Pons (tissue), 1 donor: ENCODE data around the gene PRKG1.
"Not testable (repeated sequence)": the region's sequence is repeated elsewhere in the genome, so short reads cannot be mapped to it uniquely, and the experiment has no call there.

Experiments
- DNase-seq: peaks from one replicate; pipeline ENCODE4 v3.0.0-alpha.2; 2016; ENCODE audit warnings: low spot score

Gene PRKG1

DNA sequence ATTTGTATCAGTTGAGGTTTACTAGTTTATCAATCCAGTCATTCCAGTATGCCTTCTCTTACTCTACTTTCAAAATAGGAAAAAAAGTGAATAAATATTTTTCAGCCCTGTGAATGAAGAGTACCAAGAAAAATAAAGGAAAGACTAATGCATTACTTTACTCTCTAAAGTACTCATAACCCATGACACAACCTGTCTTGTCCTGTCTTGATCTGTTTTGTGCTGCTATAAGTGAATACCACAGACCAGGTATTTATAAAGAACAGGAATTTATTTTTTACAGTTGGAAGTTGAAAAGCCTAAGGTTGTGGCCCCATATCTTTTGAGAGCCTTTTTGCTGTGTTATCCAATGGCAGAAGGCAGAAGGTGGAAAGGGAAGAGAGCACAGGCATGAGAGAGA, 1045.2 kb downstream of the PRKG1 start:
- no peak for DNase-seq

DNA sequence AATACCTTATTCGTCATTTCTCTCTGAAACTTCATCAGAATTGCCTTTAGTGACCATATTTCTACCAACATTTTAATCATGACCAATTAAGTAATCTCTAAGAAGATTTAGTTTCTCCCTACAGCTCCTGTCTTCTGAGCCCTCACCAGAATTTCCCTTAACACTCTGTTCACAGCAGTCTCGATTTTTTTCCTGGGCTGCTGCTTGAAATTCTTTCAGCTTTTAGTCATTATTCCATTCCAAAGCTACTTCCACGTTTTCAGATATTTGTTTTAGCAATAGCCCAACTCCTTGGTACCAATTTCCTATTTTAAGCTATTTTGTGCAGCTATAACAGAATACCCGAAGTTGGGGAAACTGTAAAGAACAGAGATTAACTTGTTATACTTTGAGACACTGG, 1047.4 kb downstream of the PRKG1 start:
- no peak for DNase-seq

DNA sequence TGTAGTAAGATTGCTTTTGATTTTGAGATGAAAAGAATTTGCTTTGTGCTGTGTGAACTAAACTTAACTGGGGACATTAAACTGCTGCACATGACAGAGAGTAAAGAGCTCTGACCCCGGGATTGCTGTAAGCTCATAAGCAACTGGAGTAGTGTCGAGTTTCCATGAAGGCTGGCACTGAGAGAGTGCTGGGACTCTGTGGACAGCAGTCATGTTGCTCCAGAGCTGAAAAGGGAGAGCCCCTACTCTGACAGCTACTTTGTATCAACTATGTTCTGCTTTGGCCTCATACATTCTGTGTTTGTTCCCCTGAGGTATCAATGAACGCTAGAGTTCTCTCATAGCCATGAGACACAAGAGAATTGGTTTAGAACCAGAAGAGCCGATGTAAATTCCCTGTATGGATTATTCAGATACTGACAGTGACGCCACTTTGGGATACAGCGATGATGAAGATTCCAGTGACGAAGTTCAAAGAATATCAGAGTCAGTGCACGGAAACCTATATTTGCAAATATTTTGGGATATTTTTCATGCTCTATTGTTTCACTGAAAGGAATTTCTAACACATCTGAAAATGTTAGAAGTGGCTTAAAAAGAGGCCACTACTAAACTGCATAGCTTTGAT, 1053.9 kb downstream of the PRKG1 start:
- DNase-seq = no peak

DNA sequence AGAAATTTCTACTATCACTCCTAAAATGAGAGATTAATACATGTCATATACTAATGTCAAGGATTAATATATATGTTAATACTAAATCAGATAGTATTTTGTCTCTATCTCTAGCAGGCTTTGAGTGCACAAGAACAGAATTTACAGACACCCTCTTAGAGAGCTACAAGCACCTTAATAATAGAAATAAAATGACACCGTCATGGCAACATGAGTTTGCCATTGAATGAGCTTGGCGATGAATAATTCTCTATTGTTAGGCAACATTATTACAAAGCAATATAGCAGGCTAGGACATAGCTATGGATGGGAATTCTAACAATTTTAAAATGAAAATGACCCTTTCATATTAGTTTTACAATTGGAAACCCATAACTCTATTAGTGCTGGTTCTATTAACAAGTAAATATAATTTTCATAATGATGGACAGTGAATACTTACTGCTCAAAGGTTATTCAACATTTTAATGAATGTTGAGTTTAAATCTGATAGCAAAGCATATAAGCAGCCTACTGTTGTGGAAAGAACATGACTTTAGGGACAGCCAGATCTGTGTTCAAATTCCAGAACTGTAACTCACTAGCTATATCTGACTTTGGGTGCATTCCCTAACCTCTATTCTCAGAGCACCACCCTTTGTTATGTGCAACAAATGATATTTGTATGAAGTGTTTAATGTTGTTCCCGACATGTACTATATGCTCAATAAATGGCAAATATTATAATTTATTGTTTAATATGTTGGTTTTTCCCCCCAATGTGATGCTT, 1055.3 kb downstream of the PRKG1 start:
- DNase-seq = no peak

DNA sequence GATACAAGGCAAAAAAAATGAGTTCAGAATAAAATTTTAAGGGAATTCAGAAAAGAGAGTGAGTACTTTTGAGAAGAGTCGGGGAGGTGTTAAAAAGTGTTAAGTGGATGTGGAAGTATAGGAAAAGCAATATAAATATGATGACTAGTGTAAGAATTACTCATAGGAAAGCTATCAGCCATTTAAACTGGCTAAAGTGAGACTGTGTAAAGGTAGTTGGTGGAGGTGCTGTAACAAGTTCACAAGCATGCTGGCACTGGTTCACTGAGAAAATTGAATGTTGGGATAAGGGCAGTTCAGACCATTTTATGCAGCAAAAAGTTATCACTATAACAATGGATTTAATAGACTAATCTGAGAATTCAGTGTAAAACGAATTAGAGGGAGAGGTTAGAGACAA, 1060.8 kb downstream of the PRKG1 start:
- DNase-seq = no peak

DNA sequence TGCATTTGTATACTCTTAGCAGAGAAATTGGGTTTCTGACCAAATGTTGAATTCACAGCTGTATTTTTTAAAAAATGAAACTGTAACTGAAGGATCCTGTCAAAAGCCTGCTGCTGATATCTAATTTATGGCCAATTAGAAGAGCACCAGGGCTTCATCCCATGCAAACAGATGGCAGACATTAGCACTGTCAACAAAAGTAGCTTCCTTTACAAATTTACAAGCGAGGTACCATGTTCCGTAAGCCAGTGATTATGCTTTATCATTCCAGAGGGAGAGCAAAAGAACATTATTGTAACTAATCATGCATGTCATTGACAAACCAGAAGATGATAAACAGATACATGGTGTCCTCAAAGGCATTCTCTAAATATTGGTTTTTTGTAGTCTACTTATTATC, 1062.6 kb downstream of the PRKG1 start:
- peak; percentile 4 for DNase-seq

DNA sequence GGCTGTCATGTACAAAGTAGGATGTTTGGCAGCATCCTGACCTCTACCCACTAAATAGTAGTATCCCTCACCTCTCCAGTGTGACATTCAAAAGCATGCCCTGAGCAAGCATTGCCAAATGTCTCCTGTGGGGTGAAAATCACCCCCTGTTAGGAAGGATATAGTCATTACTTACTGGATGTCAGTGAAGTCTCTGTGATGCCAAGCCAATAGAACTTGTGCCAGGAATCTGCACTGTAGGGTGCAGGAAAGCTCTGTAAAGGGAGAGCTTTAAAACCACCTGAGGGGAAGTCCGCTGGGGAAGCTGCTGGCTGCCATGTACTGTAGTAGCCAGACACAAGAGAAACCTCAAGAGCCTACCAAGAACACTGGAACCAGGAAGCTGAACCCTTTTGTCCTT, 1069.1 kb downstream of the PRKG1 start:
- DNase-seq = no peak

DNA sequence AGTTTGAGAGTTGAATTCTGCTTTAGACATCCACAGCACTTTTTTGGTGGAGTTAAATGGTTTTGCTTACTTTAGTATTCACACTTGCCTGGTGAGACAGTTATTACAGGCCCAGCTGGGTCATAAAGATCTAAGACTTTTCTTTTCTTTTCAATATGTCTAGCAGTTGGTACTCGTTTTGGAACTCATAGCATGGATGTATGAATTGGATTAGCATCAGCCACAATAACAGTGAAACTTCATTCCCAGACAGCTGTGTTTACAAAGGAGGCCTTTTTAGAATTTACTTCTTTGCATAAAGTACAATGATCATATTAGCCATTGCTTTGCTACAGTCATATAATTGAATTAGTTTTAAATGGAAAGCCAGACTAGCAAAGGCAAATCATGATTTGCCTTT, 1071.3 kb downstream of the PRKG1 start:
- no peak for DNase-seq

DNA sequence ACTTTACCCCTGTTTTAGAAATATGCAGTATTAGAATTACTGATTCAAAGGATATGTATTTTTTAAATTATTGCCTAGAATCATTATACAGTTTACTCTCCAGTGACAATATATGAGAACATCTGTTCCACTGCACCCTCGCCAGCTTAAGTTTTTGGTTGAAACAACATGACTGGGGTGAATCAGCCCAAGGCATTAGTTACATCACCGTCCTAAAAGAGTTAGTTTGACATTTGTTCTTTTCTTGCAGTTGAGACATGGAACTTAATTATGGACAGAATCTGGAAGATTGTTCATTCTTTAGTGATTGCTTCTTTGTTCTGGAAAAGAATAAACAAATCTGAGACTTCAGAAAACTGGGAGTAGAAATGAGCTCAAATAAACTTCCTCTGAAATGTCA, 1072.5 kb downstream of the PRKG1 start:
- no peak for DNase-seq

DNA sequence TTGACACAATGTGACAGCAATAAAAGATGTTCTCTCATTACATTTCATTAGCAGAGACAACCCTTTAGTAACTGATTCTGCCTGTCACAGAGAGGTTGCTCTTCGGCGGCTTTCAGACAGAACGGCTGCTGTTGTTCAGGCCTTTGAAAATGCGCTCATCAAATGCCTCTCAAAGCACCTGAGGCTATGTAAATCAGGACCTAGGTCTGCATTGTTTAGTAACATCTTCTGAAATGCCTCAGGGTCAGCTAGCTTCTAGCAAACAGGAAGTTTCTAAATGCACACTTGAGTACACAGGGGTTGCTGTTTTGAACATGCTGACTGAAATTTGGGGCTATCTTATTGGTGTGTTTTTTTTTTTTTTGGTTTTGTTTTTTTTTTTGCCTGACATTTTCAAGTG, 1096.5 kb downstream of the PRKG1 start:
- no peak for DNase-seq

DNA sequence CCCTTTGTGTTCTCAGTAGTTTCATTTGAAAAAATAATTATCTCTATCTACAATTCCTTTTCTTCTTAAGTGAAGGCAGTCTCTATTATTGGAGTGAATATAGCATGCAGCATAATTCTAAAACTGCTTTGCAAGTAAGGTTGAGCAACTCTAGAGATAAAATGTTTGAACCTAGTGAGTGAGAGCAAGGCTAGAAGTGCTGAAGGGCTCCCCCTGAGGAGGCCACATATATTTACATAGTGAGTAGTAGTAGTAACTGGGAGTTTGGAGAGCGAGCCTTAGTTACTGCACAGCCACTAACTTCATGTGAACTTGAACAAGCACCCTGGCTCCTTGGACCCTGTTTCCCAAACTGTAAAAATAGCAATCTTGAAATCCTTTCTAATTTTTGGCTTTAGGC, 1098.3 kb downstream of the PRKG1 start:
- no peak for DNase-seq

DNA sequence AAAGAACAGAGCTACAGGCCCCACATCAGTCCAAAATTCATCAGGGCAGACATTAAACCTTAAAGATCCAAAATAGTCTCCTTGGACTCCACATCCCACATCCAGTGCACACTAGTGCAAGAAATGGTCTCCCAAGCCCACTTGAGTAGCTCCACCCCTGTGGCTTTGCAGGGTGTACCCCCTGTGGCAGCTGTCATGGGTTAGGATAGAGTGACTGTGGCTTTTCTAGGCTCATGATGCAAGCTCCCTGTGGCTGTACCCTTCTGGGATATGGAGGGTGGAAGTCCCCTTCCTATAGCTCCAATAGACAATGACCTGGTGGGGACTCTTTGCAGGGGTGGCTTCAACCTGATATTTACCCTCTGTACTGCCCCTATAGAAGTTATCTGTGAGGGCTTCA, 1111.0 kb downstream of the PRKG1 start:
- no peak for DNase-seq

DNA sequence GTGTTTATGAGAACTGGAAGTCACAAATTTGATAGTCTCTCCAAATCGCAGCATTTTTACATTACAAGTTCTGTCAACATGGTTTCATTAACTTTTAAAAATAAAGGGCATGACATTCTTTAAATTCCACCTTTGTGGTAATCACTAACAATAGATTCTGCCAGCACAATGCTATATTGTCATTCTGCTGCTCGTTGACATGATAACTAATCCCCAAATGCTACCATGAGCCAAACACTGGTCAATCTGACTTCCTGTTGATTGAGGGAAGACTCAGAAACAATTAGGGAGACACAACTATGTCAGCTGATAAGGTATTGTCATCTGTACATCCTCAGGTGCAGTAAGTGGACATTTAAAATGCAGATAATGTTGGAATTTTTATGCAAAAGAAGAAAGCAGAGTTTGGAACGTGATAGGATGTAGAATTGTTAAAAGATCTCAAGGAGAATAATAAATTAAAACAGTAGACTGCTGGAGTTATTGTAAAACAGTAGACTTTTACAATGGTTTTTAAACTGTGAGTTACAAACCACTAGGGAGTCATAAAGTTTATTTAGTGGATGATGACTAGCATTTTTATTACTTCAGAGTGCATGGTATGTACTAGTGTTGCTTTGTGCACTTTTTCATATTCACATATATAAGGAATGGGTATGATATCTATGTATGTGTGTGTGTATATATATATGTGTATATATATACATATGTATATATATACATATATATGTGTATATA, 1113.4 kb downstream of the PRKG1 start:
- DNase-seq = no peak

DNA sequence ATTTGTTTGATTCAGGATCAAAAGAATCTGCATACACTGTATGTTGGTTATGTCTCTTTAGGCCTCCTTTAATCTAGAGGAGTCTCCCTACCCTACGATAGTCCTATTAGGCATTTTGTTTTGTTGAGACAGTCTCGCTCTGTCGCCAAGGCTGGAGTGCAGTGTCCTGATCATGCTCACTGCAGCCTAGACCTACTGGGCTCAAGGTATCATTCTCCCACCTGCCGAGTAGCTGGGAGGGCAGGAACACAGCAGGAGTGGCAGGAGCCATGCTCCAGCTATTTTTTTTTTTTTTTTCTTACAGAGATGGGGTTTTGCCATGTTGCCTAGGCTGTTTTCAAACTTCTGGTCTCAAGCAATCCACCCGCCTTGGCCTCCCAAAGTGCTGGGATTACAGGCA, 1116.8 kb downstream of the PRKG1 start:
- DNase-seq = no peak

DNA sequence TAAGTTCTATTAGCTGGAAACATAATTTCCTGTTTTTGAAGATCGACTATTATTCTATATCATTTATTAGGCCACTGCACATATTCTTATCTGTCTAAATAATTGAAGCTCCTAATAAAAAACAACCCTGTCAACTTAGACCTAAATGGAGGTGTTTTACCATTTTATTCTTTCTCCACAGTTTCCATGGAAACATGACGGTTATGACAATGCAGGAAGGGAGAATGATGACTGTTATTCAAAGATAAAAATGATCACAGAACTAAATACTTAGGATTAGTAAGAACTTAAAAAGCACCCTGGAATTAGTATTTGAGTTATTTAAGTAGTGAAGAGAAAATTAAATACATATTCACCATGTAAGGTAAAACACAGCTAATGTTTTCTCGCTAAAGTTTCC, 1119.9 kb downstream of the PRKG1 start:
- DNase-seq = no peak

DNA sequence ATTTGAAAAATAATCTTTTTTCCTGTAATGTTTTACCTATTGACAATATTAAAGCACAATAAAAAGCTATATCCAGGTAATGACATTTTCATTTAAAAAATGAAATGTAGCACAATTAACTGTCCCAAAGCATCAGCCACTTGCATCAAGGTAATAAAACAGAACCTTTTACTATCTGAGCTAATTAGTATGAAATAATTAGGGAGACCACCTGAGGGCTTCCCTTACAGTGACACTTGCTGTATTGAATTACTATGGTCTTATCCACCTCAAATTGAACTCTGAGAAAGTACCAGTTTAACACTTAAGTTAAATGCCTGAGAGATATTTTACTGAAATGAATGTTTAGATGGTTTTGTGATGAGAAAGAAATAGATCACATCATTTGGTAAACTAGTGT, 1120.4 kb downstream of the PRKG1 start:
- DNase-seq = no peak

DNA sequence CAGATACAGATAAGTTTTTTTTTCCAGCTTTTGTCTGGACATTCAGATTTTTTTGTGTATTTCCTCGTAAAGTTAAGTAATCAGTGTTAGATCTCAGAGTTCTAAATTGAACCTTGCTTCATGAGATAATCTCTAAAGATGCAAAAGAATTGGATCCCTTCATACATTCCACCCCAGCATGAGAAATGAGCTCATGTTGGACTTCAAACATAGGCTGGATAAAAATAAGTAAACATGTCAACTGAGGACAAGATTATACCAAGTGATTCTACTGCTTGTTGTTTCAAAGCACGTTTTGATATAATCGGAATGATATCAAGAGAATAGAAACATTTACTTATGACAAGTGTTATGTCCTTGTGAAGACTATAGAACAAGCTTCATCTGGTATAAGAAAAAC, 1122.8 kb downstream of the PRKG1 start:
- DNase-seq = no peak

DNA sequence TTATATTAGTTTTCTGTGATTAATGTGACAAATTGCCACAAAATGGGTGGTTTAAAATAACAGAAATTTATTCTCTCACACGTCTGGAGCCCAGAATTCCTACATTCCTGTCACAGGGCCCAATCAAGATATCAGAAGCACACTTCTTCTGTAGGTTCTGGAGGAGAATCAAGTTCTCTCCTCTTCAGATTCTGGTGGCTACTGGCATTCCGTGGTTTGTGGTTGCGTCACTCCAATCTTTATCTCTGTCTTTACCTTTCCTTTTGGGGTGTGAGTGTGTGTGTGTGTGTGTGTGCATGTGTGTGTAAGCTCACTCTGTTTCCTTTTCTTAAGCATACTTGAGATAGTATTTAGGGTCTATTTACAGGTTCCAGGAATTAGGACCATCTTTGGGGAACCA, 1124.3 kb downstream of the PRKG1 start:
- DNase-seq = no peak

DNA sequence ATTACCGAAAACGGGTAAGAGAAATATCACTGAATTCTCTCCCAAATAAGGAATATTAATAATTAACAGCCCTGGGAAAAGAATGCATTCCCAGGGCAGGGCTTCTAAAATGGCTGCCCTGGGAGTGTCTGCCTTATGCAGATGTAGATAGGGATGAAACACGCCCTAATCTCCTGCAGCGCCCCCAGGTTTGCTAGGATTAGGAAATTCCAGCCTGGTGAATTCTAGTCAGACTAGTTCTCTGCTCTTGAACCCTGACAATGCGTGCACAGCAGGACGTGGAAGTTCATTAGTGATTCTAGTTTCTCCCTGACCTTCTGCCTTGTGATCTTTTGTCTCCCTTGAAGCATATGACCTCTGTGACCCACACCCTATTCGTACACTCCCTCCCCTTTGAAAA, 1130.6 kb downstream of the PRKG1 start:
- DNase-seq = not testable (repeated sequence)

DNA sequence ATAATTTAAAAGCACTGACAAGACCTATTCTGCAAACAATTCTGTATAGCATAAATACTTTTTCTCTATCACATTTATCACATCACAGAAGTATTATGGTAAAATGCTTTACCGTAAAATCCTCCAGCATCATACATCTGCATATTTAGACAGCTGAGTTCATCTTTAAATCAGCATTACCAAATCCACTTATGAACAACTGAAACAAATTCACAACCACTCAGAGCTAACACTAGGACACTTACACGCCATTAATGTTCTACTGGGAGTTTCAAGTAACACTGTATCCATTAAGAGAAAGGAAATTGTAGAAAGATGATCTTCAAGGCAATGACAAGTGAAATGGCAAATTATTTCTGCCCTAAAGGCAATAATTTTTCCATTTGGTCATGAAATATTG, 1134.1 kb downstream of the PRKG1 start:
- no peak for DNase-seq

DNA sequence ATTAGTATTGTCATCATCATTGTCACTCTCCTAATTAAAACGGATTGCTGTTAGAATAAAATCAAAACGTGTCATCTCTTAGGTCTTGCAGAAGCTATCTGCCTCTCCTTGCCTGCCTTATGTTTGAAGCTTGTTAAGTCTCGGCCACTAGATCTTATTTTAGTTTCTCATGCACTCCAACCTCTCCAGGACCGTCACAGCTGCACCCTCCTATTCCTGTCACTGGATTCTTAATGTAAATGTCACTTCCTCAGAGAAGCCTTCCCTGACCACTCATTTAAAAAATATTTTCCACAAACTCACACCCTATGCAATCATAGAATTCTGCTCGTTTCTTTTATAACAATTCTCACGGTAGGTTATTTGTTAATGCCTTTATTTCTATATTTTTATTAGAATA, 1135.9 kb downstream of the PRKG1 start:
- DNase-seq = no peak

DNA sequence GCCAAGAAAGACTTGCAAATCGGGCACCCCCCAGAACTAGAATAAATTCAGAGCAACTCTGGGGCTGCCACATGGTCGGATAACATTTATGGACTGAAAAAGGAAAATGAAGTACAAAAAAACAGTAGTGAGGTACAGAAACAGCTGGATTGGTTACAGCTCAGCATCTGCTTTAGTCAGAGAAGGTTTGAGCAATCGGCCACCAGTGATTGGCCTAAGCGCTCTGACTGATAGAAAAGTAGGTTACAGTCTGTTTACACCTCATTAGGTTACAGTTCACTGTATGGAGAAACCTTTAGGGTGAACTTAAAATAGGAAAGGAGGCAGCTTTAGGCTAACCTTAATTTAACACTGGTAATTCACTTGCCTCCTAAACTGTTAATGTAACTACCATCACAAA, 1137.8 kb downstream of the PRKG1 start:
- no peak for DNase-seq

DNA sequence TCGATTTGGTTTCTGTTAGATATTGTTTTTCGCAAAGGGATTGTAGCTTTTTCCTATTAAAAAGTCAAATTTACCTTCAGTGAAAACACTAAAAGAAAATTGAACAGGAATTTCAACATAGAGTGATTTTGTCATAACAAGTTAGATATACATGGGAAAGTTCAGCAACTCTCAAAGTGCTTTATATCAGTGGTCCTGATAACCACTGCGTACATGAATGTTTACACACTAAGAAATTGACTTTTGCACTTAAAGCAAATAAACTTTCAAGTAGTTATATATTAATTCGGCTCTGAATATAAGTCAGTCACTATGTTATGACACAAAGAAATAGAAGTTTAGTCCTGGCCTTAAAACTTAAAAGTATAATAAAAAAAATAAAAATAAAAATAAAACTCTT, 1138.5 kb downstream of the PRKG1 start:
- no peak for DNase-seq
